NCI-H526 (cell line): ENCODE results near the gene AOC2.
"Not testable (repeated sequence)": the region's sequence is repeated elsewhere in the genome, so short reads cannot be mapped to it uniquely, and the experiment has no call there.

Source experiments
- DNase-seq, 2 experiments: peaks; one replicate each; lab custom pipeline; 2025; lab: John Stamatoyannopoulos, UW

Gene AOC2

GRCh38 chr17:42855048-42855596, 10.7 kb downstream of the AOC2 start:
- no peak for DNase-seq

- not testable (repeated sequence) for DNase-seq
Measured at GRCh38 chr17:42856093-42856492, 11.7 kb downstream of the AOC2 start.

- DNase-seq, result not testable (repeated sequence)
Measured at GRCh38 chr17:42856516-42856915, 12.1 kb downstream of the AOC2 start.

- DNase-seq, result no peak
Measured at GRCh38 chr17:42857389-42857788, 13.0 kb downstream of the AOC2 start.

GRCh38 chr17:42865638-42866094, 21.3 kb downstream of the AOC2 start:
- no peak for DNase-seq

- no peak for DNase-seq
Measured at GRCh38 chr17:42866216-42866615, 21.8 kb downstream of the AOC2 start.

GRCh38 chr17:42866631-42867575, 22.5 kb downstream of the AOC2 start:
- no peak for DNase-seq

GRCh38 chr17:42867694-42868261, 23.4 kb downstream of the AOC2 start:
- DNase-seq, result not testable (repeated sequence)

GRCh38 chr17:42868338-42868737, 24.0 kb downstream of the AOC2 start:
- no peak for DNase-seq

- no peak for DNase-seq
Measured at GRCh38 chr17:42871647-42872046, 27.3 kb downstream of the AOC2 start.

GRCh38 chr17:42872251-42872965, 28.0 kb downstream of the AOC2 start:
- no peak for DNase-seq

GRCh38 chr17:42873315-42873714, 28.9 kb downstream of the AOC2 start:
- DNase-seq, result no peak

- not testable (repeated sequence) for DNase-seq
Measured at GRCh38 chr17:42873932-42874695, 29.7 kb downstream of the AOC2 start.

- no peak for DNase-seq
Measured at GRCh38 chr17:42877037-42877436, 32.7 kb downstream of the AOC2 start.

GRCh38 chr17:42878123-42878880, 33.9 kb downstream of the AOC2 start:
- peak in 1 of 2 experiments; percentile 60 for DNase-seq

GRCh38 chr17:42878924-42879595, 34.7 kb downstream of the AOC2 start:
- no peak for DNase-seq

GRCh38 chr17:42879596-42879985, 35.2 kb downstream of the AOC2 start:
- DNase-seq, result no peak

GRCh38 chr17:42880776-42881310, 36.5 kb downstream of the AOC2 start:
- DNase-seq, result no peak

GRCh38 chr17:42881706-42882105, 37.3 kb downstream of the AOC2 start:
- not testable (repeated sequence) for DNase-seq

- no peak for DNase-seq
Measured at GRCh38 chr17:42882166-42882565, 37.8 kb downstream of the AOC2 start.
